ENCODE data around the gene PRDM16.

- TF ChIP-seq CTCF (conservative IDR thresholded peaks at IDR 0.05; ENCODE audit: low read depth, low read length) (no peak), POLR2A (IDR thresholded peaks at IDR 0.05; ENCODE audit: low read depth, low read length) (no peak), ELK1 (IDR thresholded peaks at IDR 0.05; ENCODE audit: borderline replicate concordance, low read depth, low read length) (no peak), SMC3 (IDR thresholded peaks at IDR 0.05; ENCODE audit: low read depth, low read length) (no peak), RAD21 (IDR thresholded peaks at IDR 0.05; ENCODE audit: low read length) (no peak), USF2 (IDR thresholded peaks at IDR 0.05; ENCODE audit: low read depth, low read length) (no peak), CHD1 (IDR thresholded peaks at IDR 0.05; ENCODE audit: low read depth, low read length) (no peak), RFX5 (IDR thresholded peaks at IDR 0.05; ENCODE audit: low read depth, low read length) (no peak), MAFK (IDR thresholded peaks at IDR 0.05; ENCODE audit: low read depth, low read length) (no peak), CEBPB (IDR thresholded peaks at IDR 0.05; ENCODE audit: low read depth, low read length) (no peak), MAZ (IDR thresholded peaks at IDR 0.05; ENCODE audit: borderline replicate concordance, low read depth, low read length) (no peak), FOS (IDR thresholded peaks at IDR 0.05; ENCODE audit: low read depth, low read length) (no peak), NFE2L2 (IDR thresholded peaks at IDR 0.05; ENCODE audit: low read depth, low read length) (no peak), MXI1 (IDR thresholded peaks at IDR 0.05; ENCODE audit: borderline replicate concordance, low read depth, low read length) (no peak)
Measured at GRCh38 chr1:3225661-3226060, 156.7 kb downstream of the PRDM16 start.
